Right cardiac atrium (tissue), 5 donors: ENCODE results near the gene ABCC5. TPM values are rescaled to one million over a fixed set of nuclear protein-coding genes. Genes with fewer than 3 reads are reported as not detected.

Source experiments
- ATAC-seq, 2 donors: fragments of 200-7000 bp; cut with Tn5 transposase; one replicate each; pipeline versions ENCODE4 v1.8.0 to v1.9.1; 2020; ENCODE audit warnings: moderate library complexity in 2 of 2, mild to moderate bottlenecking in 1 of 2
- DNase-seq, 3 donors: peaks; one replicate each; pipeline ENCODE4 v3.0.0-alpha.2; 2020
- H3K27ac ChIP-seq: one replicate; pipeline ENCODE4 v1.5.1; 2013; ENCODE audit warnings: mild to moderate bottlenecking, low read length, control low read depth, moderate library complexity
- H3K27me3 ChIP-seq: one replicate; pipeline ENCODE4 v1.6.1; 2013; ENCODE audit not compliant: control insufficient read depth, insufficient read depth
- H3K4me1 ChIP-seq: one replicate; pipeline ENCODE4 v1.6.1; 2013; ENCODE audit warnings: low read length; ENCODE audit not compliant: control insufficient read depth, insufficient read depth
- H3K4me3 ChIP-seq: one replicate; pipeline ENCODE4 v1.5.1; 2013; ENCODE audit warnings: low read length, control low read depth
- H3K9me3 ChIP-seq: one replicate; pipeline ENCODE4 v1.6.1; 2013; ENCODE audit warnings: low read length; ENCODE audit not compliant: control insufficient read depth
- WGBS: extraction: QIAGEN DNeasy Blood & Tissue Kit; methylation state at CpG from one replicate; pipeline ENCODE4 v1.1.7; 2013; 5-methylcytosine and 5-hydroxymethylcytosine counted together
- intact Hi-C, 4 donors: fragments of 100-400 bp; cut with DNase I; formaldehyde crosslinking; loops; one replicate each; pipeline versions ENCODE4 v1.11.0 to v1.14.0; 2022 to 2023
- polyA plus RNA-seq: library from polyadenylated mRNA; stranded (reverse); fragments of 200-250 nt; gene quantifications from one replicate; pipeline ENCODE4 v1.2.3, GENCODE V29; 2013
- total RNA-seq, 4 donors: library from RNA; stranded (reverse); fragmentation: NEBNext Ultra II Directional; extraction: Animal tissue kit (Norgen Biotek cat#: 25700); gene quantifications; one replicate each; pipeline ENCODE4 v1.2.1, GENCODE V29; 2021
- donor health status: healthy with polysubstance abuse.
- donor health status: DM: no; HTN: yes; CAD: no.
- donor health status: DM: no; HTN: no; CAD: no.
- donor health status: DM: no; HTN: yes; CAD: no; lungs with severe emphysema.
- donor health status: DM: yes; HTN: yes; CAD: no.

ABCC5 gene
- total and polyA plus RNA-seq, 5 donors, result 28.9 to 60.7 (median 48.0) TPM

- H3K9me3 ChIP-seq, result no peaks in the 10 kb centered on the region
- no peaks in the 10 kb centered on the region for H3K27me3 ChIP-seq
- 78% methylated on average over 12 of the region's 12 CpGs for WGBS
- DNase-seq (no peak), ATAC-seq (no peak)
- no peak overlapping the region for H3K27ac ChIP-seq
- no peaks in the 10 kb centered on the region for H3K4me1 ChIP-seq
- no peak overlapping the region for H3K4me3 ChIP-seq
- intact Hi-C loops, result no loop called here
Observed at GRCh38 chr3:183949690-183950089, 68.0 kb downstream of the ABCC5 start.

- no peak overlapping the region for H3K27ac ChIP-seq
- no peak overlapping the region for H3K4me3 ChIP-seq
- DNase-seq (no peak), ATAC-seq (no peak)
- WGBS, result 96% methylated on average over 2 of the region's 2 CpGs
- H3K9me3 ChIP-seq, result no peaks in the 10 kb centered on the region
- no peaks in the 10 kb centered on the region for H3K4me1 ChIP-seq
- H3K27me3 ChIP-seq, result no peaks in the 10 kb centered on the region
- intact Hi-C loops, result no loop called here
Observed at GRCh38 chr3:183946037-183946436, 71.6 kb downstream of the ABCC5 start.

- WGBS, result 82% methylated on average over 5 of the region's 5 CpGs
- intact Hi-C loops, result no loop called here
- H3K4me1 ChIP-seq, result no peaks in the 10 kb centered on the region
- no peak for ATAC-seq
- H3K27ac ChIP-seq, result no peak overlapping the region
- no peaks in the 10 kb centered on the region for H3K27me3 ChIP-seq
- H3K4me3 ChIP-seq, result no peak overlapping the region
- H3K9me3 ChIP-seq, result no peaks in the 10 kb centered on the region
- no peak for DNase-seq
Observed at GRCh38 chr3:183944775-183945174, 72.9 kb downstream of the ABCC5 start.

- DNase-seq (no peak), ATAC-seq (no peak)
Observed at GRCh38 chr3:183943739-183944138, 73.9 kb downstream of the ABCC5 start.

GRCh38 chr3:183941216-183941615 is 76.5 kb downstream of the ABCC5 start:
- DNase-seq, result no peak
- intact Hi-C loops, result no loop called here
- H3K27ac ChIP-seq, result no peak overlapping the region

More at GRCh38 chr3:183943739-183944138, 73.9 kb downstream of the ABCC5 start:
- H3K4me1 ChIP-seq, result no peaks in the 10 kb centered on the region
- H3K27me3 ChIP-seq, result no peaks in the 10 kb centered on the region
- H3K9me3 ChIP-seq, result no peaks in the 10 kb centered on the region
- 97% methylated on average over 6 of the region's 6 CpGs for WGBS
- intact Hi-C loops, result no loop called here
- no peak overlapping the region for H3K27ac ChIP-seq
- no peak overlapping the region for H3K4me3 ChIP-seq

GRCh38 chr3:183937601-183938286 is 79.9 kb downstream of the ABCC5 start:
- H3K4me1 ChIP-seq, result peaks cover 3% of the 10 kb centered on the region
- WGBS, result 90% methylated on average over 10 of the region's 10 CpGs
- DNase-seq (no peak), ATAC-seq (no peak)
- intact Hi-C loops, result no loop called here
- no peaks in the 10 kb centered on the region for H3K27me3 ChIP-seq
- H3K27ac ChIP-seq, result no peak overlapping the region
- H3K9me3 ChIP-seq, result no peaks in the 10 kb centered on the region
- no peak overlapping the region for H3K4me3 ChIP-seq

More at GRCh38 chr3:183941216-183941615, 76.5 kb downstream of the ABCC5 start:
- H3K4me1 ChIP-seq, result no peaks in the 10 kb centered on the region
- WGBS, result 61% methylated on average over 2 of the region's 2 CpGs
- H3K9me3 ChIP-seq, result no peaks in the 10 kb centered on the region
- H3K27me3 ChIP-seq, result no peaks in the 10 kb centered on the region
- ATAC-seq, result no peak
- no peak overlapping the region for H3K4me3 ChIP-seq

- intact Hi-C loops, result no loop called here
- peaks cover 3% of the 10 kb centered on the region for H3K4me1 ChIP-seq
- no peak overlapping the region for H3K4me3 ChIP-seq
- H3K27ac ChIP-seq, result peak overlapping the region; percentile 42
- H3K9me3 ChIP-seq, result no peaks in the 10 kb centered on the region
- WGBS, result 59% methylated on average over 3 of the region's 3 CpGs
- H3K27me3 ChIP-seq, result no peaks in the 10 kb centered on the region
- ATAC-seq (peak; percentile 58 to 80), DNase-seq (no peak)
Observed at GRCh38 chr3:183933160-183933559, 84.5 kb downstream of the ABCC5 start.

- no peaks in the 10 kb centered on the region for H3K27me3 ChIP-seq
- H3K4me1 ChIP-seq, result peaks cover 3% of the 10 kb centered on the region
- DNase-seq, result no peak
- H3K27ac ChIP-seq, result no peak overlapping the region
- intact Hi-C loops, result no loop called here
- ATAC-seq, result peak; percentile 42 to 76
- H3K4me3 ChIP-seq, result no peak overlapping the region
- no peaks in the 10 kb centered on the region for H3K9me3 ChIP-seq
- WGBS, result 49% methylated on average over 2 of the region's 2 CpGs
Observed at GRCh38 chr3:183931881-183932280, 85.8 kb downstream of the ABCC5 start.

- DNase-seq (no peak), ATAC-seq (no peak)
- intact Hi-C loops, result no loop called here
- Histone ChIP-seq H3K27ac (no peak overlapping the region), H3K27me3 (no peaks in the 10 kb centered on the region), H3K4me3 (no peak overlapping the region), H3K4me1 (peaks cover 3% of the 10 kb centered on the region), H3K9me3 (no peaks in the 10 kb centered on the region)
- 92% methylated on average over 10 of the region's 10 CpGs for WGBS
Observed at GRCh38 chr3:183930086-183930485, 87.6 kb downstream of the ABCC5 start.

GRCh38 chr3:183927059-183927458 is 90.6 kb downstream of the ABCC5 start:
- DNase-seq (no peak), ATAC-seq (no peak)
- intact Hi-C loops, result no loop called here
- H3K9me3 ChIP-seq, result no peaks in the 10 kb centered on the region
- H3K27me3 ChIP-seq, result no peaks in the 10 kb centered on the region
- H3K4me3 ChIP-seq, result no peak overlapping the region
- WGBS, result over 99% methylated on average over 3 of the region's 3 CpGs
- no peak overlapping the region for H3K27ac ChIP-seq
- no peaks in the 10 kb centered on the region for H3K4me1 ChIP-seq

- ATAC-seq, result no peak
- H3K4me3 ChIP-seq, result no peak overlapping the region
Observed at GRCh38 chr3:183924956-183925355, 92.7 kb downstream of the ABCC5 start.

GRCh38 chr3:183924543-183924942 is 93.1 kb downstream of the ABCC5 start:
- intact Hi-C loops, result no loop called here

More at GRCh38 chr3:183924956-183925355, 92.7 kb downstream of the ABCC5 start:
- no peaks in the 10 kb centered on the region for H3K9me3 ChIP-seq
- no peak overlapping the region for H3K27ac ChIP-seq
- 95% methylated on average over 7 of the region's 7 CpGs for WGBS
- H3K27me3 ChIP-seq, result no peaks in the 10 kb centered on the region
- no peaks in the 10 kb centered on the region for H3K4me1 ChIP-seq
- no peak for DNase-seq
- intact Hi-C loops, result no loop called here

More at GRCh38 chr3:183924543-183924942, 93.1 kb downstream of the ABCC5 start:
- ATAC-seq (no peak), DNase-seq (no peak)
- 95% methylated on average over 3 of the region's 3 CpGs for WGBS
- no peak overlapping the region for H3K27ac ChIP-seq
- H3K27me3 ChIP-seq, result no peaks in the 10 kb centered on the region
- no peak overlapping the region for H3K4me3 ChIP-seq
- no peaks in the 10 kb centered on the region for H3K9me3 ChIP-seq
- H3K4me1 ChIP-seq, result no peaks in the 10 kb centered on the region
